GM12873 (cell line): ENCODE measurements around the gene FRMD4B.

Experiments
- CTCF ChIP-seq: IDR thresholded peaks from 2 replicates; pipeline ENCODE4 v1.5.1; 2012; ENCODE audit warnings: low read depth, mild to moderate bottlenecking, moderate library complexity, low read length, control low read depth; ENCODE audit not compliant: insufficient read depth; ENCODE audit errors: missing control alignments

FRMD4B gene

GRCh38 chr3:69249001-69249400, 136.9 kb downstream of the FRMD4B start:
- TF ChIP-seq CTCF, result no peak

- TF ChIP-seq CTCF, result no peak
Measured at GRCh38 chr3:69248436-69248835, 137.5 kb downstream of the FRMD4B start.

GRCh38 chr3:69246612-69247011, 139.3 kb downstream of the FRMD4B start:
- no peak for TF ChIP-seq CTCF

GRCh38 chr3:69244039-69244438, 141.8 kb downstream of the FRMD4B start:
- TF ChIP-seq CTCF, result no peak

- no peak for TF ChIP-seq CTCF
Measured at GRCh38 chr3:69241769-69242168, 144.1 kb downstream of the FRMD4B start.

GRCh38 chr3:69240651-69241568, 145.0 kb downstream of the FRMD4B start:
- no peak for TF ChIP-seq CTCF

- TF ChIP-seq CTCF, result no peak
Measured at GRCh38 chr3:69239063-69239462, 146.8 kb downstream of the FRMD4B start.
